Measurements from ENCODE around the gene KCNMA1. TPM values are rescaled to one million over a fixed set of nuclear protein-coding genes. Genes with fewer than 3 reads are reported as not detected.

KCNMA1 gene
- total RNA-seq, 1 experiment from 2014 or later, result 143 TPM

DNA sequence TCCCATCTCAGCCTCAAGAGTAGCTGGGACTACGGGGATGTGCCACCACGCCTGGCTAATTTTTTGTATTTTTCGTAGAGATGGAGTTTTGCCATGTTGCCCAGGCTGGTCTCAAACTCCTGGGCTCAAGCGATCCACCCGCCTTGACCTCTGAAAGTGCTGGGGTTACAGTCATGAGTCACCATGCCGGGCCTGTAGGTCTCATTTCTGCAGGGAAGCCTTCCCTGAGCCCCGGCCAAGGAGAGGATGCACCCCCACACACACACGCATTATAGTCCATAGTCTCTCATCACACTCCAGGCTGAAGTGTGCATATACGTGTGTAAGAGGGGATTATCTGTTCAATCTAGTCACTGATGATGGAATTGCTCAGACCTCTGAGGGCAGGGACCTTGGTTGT lies 29.3 kb downstream of the KCNMA1 start:
- ATAC-seq, result no peak
- Histone ChIP-seq H3F3A (ENCODE audit: low read length, unreplicated experiment) (no peaks in the 10 kb centered on the region), H3K27ac (ENCODE audit: low read length) (no peak overlapping the region), H3K4me1 (ENCODE audit: insufficient read depth, low read length) (peaks cover 48% of the 10 kb centered on the region), H3K36me3 (ENCODE audit: low read depth, low read length) (no peaks in the 10 kb centered on the region), H3K4me3 (ENCODE audit: low read length) (no peak overlapping the region), H3K27me3 (ENCODE audit: low read length) (no peaks in the 10 kb centered on the region), H3K9ac (ENCODE audit: low read length) (no peak overlapping the region), H2AFZ (ENCODE audit: low read length) (no peak overlapping the region), H3K79me2 (ENCODE audit: low read length) (peaks cover 95% of the 10 kb centered on the region), H3K9me3 (ENCODE audit: low read length) (no peaks in the 10 kb centered on the region), H3K4me2 (ENCODE audit: low read length) (no peak overlapping the region), H3K9me2 (replicated peaks; ENCODE audit: low read length) (no peaks in the 10 kb centered on the region), H4K20me1 (ENCODE audit: low read length) (no peaks in the 10 kb centered on the region)
- TF ChIP-seq, protein P1, sequence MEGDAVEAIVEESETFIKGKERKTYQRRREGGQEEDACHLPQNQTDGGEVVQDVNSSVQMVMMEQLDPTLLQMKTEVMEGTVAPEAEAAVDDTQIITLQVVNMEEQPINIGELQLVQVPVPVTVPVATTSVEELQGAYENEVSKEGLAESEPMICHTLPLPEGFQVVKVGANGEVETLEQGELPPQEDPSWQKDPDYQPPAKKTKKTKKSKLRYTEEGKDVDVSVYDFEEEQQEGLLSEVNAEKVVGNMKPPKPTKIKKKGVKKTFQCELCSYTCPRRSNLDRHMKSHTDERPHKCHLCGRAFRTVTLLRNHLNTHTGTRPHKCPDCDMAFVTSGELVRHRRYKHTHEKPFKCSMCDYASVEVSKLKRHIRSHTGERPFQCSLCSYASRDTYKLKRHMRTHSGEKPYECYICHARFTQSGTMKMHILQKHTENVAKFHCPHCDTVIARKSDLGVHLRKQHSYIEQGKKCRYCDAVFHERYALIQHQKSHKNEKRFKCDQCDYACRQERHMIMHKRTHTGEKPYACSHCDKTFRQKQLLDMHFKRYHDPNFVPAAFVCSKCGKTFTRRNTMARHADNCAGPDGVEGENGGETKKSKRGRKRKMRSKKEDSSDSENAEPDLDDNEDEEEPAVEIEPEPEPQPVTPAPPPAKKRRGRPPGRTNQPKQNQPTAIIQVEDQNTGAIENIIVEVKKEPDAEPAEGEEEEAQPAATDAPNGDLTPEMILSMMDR (conservative IDR thresholded peaks at IDR 0.05; ENCODE audit: low read depth, low read length), result no peak
- TF ChIP-seq EZH2 (IDR thresholded peaks at IDR 0.05; ENCODE audit: low read length, unreplicated experiment), result no peak
- no peak for TF ChIP-seq EZH2phosphoT487 (IDR thresholded peaks at IDR 0.05; ENCODE audit: borderline replicate concordance, low read length)
- ChIA-PET POLR2A (ENCODE audit: unreplicated experiment) (no interaction called here), CTCF (no interaction called here)
- intact Hi-C loops (cut with micrococcal nuclease), result no loop called here
- BruUV-seq (replicated peaks), result no TSS peak
- no peak for DNase-seq

DNA sequence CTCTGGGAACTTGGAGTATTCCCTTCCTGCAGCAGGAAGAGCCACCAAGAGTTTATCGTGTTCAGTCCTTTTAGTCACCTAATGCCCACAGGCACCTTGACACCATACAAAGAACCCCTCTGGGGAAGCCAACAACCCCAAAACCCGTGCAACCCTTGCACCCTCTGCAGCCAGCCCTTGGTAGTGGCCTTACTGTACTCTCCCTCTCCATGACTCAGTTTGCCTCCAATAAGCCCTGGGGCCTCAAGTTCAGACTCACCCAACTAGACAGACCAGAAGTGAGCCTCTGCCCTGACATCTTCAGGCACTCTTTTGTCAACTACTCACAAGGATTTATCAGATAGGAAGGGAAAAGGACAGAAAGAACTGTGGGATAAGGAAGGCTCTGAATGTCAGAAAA lies 30.9 kb downstream of the KCNMA1 start:
- Histone ChIP-seq H3K4me2 (ENCODE audit: low read length) (peak overlapping the region; percentile 48), H3K4me3 (ENCODE audit: low read length) (peak overlapping the region; percentile 2; the same call in 1 of the 2 replicates), H3F3A (ENCODE audit: low read length, unreplicated experiment) (no peaks in the 10 kb centered on the region), H3K9me3 (ENCODE audit: low read length) (no peaks in the 10 kb centered on the region), H3K27me3 (ENCODE audit: low read length) (no peaks in the 10 kb centered on the region), H3K27ac (ENCODE audit: low read length) (peak overlapping the region; percentile 47), H3K4me1 (ENCODE audit: insufficient read depth, low read length) (peaks cover 61% of the 10 kb centered on the region), H4K20me1 (ENCODE audit: low read length) (no peaks in the 10 kb centered on the region), H3K9ac (ENCODE audit: low read length) (no peak overlapping the region), H3K9me2 (replicated peaks; ENCODE audit: low read length) (no peaks in the 10 kb centered on the region), H2AFZ (ENCODE audit: low read length) (no peak overlapping the region), H3K79me2 (ENCODE audit: low read length) (peaks cover 96% of the 10 kb centered on the region), H3K36me3 (ENCODE audit: low read depth, low read length) (no peaks in the 10 kb centered on the region)
- no peak for TF ChIP-seq EZH2phosphoT487 (IDR thresholded peaks at IDR 0.05; ENCODE audit: borderline replicate concordance, low read length)
- TF ChIP-seq, protein P1 (conservative IDR thresholded peaks at IDR 0.05; ENCODE audit: low read depth, low read length), result peak; percentile 25; the same call in 1 of the 2 replicates
- intact Hi-C loops (cut with micrococcal nuclease), result no loop called here
- no TSS peak for BruUV-seq (replicated peaks)
- ATAC-seq (peak; percentile 37), DNase-seq (peak; percentile 99)
- CTCF ChIA-PET, result no interaction called here
- POLR2A ChIA-PET (ENCODE audit: unreplicated experiment), result no interaction called here

DNA sequence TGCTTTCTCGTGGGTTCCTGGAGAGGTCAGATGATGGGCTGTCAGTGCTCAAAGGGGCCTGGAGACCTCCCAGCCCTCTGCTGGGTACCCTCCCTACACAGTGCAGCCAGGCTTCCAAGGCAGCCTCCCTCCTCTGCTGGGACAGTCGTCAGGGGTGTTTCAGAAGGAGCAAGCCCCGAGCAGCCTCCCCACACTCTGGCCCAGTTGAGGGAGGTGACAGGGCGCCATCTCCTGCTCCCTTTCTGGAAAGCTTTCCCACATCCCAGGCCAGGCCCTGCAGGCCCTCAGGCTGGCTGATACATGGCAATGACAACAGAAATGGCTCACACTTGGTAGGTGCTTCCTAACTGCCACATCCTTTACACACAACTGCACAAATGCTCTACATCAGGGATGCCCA lies 32.1 kb downstream of the KCNMA1 start:
- CTCF ChIA-PET, result interaction anchor here (0.7 to 1.0 kb wide), 3 partner anchors 22 to 424 kb away, joined by 3 to 4 read pairs (median 3); no protein-coding TSS in a partner anchor

More for the DNA sequence above, 32.1 kb downstream of the KCNMA1 start:
- DNase-seq (peak; percentile 75), ATAC-seq (peak; percentile 62)
- H3K9me3 ChIP-seq (ENCODE audit: low read length), result no peaks in the 10 kb centered on the region
- H3K4me2 ChIP-seq (ENCODE audit: low read length), result no peak overlapping the region
- H3K4me3 ChIP-seq (ENCODE audit: low read length), result no peak overlapping the region
- no peaks in the 10 kb centered on the region for H3F3A ChIP-seq (ENCODE audit: low read length, unreplicated experiment)
- H3K9me2 ChIP-seq (replicated peaks; ENCODE audit: low read length), result no peaks in the 10 kb centered on the region
- no peaks in the 10 kb centered on the region for H3K36me3 ChIP-seq (ENCODE audit: low read depth, low read length)
- H3K4me1 ChIP-seq (ENCODE audit: insufficient read depth, low read length), result peaks cover 61% of the 10 kb centered on the region
- H3K9ac ChIP-seq (ENCODE audit: low read length), result no peak overlapping the region
- intact Hi-C loops (cut with micrococcal nuclease), result no loop called here
- no TSS peak for BruUV-seq (replicated peaks)
- H4K20me1 ChIP-seq (ENCODE audit: low read length), result no peaks in the 10 kb centered on the region
- POLR2A ChIA-PET (ENCODE audit: unreplicated experiment), result no interaction called here
- H2AFZ ChIP-seq (ENCODE audit: low read length), result no peak overlapping the region
- TF ChIP-seq EZH2 (IDR thresholded peaks at IDR 0.05; ENCODE audit: low read length, unreplicated experiment) (no peak), EZH2phosphoT487 (IDR thresholded peaks at IDR 0.05; ENCODE audit: borderline replicate concordance, low read length) (no peak)
- TF ChIP-seq, protein P1 (conservative IDR thresholded peaks at IDR 0.05; ENCODE audit: low read depth, low read length), result peak; percentile 70
- H3K79me2 ChIP-seq (ENCODE audit: low read length), result peaks cover 95% of the 10 kb centered on the region
- no peaks in the 10 kb centered on the region for H3K27me3 ChIP-seq (ENCODE audit: low read length)
- H3K27ac ChIP-seq (ENCODE audit: low read length), result no peak overlapping the region

Data from PC-3 (cell line).